H9 (cell line): ENCODE measurements around the gene FAM219A. TPM values are rescaled to one million over a fixed set of nuclear protein-coding genes. Genes with fewer than 3 reads are reported as not detected.

Experiments
- DNase-seq: peaks from one replicate; pipeline ENCODE4 v3.0.0-alpha.2; 2017
- H2AFZ ChIP-seq: one replicate; pipeline ENCODE4 v1.6.1; 2013; ENCODE audit warnings: mild to moderate bottlenecking, low read length, control low read depth, moderate library complexity
- H2AK5ac ChIP-seq: 2 replicates; pipeline ENCODE4 v1.6.1; 2013; ENCODE audit warnings: low read length, control low read depth, mixed read lengths; ENCODE audit not compliant: insufficient read length
- H2BK120ac ChIP-seq: one replicate; pipeline ENCODE4 v1.6.1; 2013; ENCODE audit warnings: low read depth, mild to moderate bottlenecking, low read length, control low read depth, inconsistent platforms; ENCODE audit not compliant: poor library complexity, severe bottlenecking
- H2BK12ac ChIP-seq: 2 replicates; pipeline ENCODE4 v1.6.1; 2013; ENCODE audit warnings: low read length, control low read depth, mixed read lengths, low read depth; ENCODE audit not compliant: insufficient read length
- H2BK15ac ChIP-seq: 2 replicates; pipeline ENCODE4 v1.6.1; 2013; ENCODE audit warnings: low read depth, low read length, control low read depth
- H2BK20ac ChIP-seq: one replicate; pipeline ENCODE4 v1.6.1; 2013; ENCODE audit warnings: low read depth, mild to moderate bottlenecking, low read length, control low read depth, inconsistent platforms; ENCODE audit not compliant: poor library complexity, severe bottlenecking
- H2BK5ac ChIP-seq: 2 replicates; pipeline ENCODE4 v1.6.1; 2013; ENCODE audit warnings: low read length, control low read depth, mixed read lengths; ENCODE audit not compliant: insufficient read length
- H3K14ac ChIP-seq: 2 replicates; pipeline ENCODE4 v1.6.1; 2013; ENCODE audit warnings: low read length, control low read depth; ENCODE audit not compliant: insufficient read depth
- H3K18ac ChIP-seq: 2 replicates; pipeline ENCODE4 v1.6.1; 2013; ENCODE audit warnings: low read depth, mild to moderate bottlenecking, mixed read lengths, low read length, control low read depth; ENCODE audit not compliant: insufficient read length
- H3K23ac ChIP-seq: 2 replicates; pipeline ENCODE4 v1.6.1; 2013; ENCODE audit warnings: low read length, control low read depth, mixed read lengths, low read depth; ENCODE audit not compliant: insufficient read length
- H3K23me2 ChIP-seq: 2 replicates; pipeline ENCODE4 v1.6.1; 2013; ENCODE audit warnings: low read depth, mild to moderate bottlenecking, mixed read lengths, low read length, control low read depth; ENCODE audit not compliant: insufficient read length, poor library complexity, severe bottlenecking
- H3K27ac ChIP-seq: 2 replicates; pipeline ENCODE4 v1.5.1; 2013; ENCODE audit warnings: low read length, control low read depth, mixed read lengths, low read depth; ENCODE audit not compliant: insufficient read length
- H3K27me3 ChIP-seq: 2 replicates; pipeline ENCODE4 v1.6.1; 2013; ENCODE audit warnings: low read length, control low read depth, inconsistent platforms; ENCODE audit not compliant: insufficient read depth
- H3K4ac ChIP-seq: 2 replicates; pipeline ENCODE4 v1.6.1; 2013; ENCODE audit warnings: low read depth, mild to moderate bottlenecking, control low read depth, inconsistent platforms, low read length, moderate library complexity
- H3K4me1 ChIP-seq: 2 replicates; pipeline ENCODE4 v1.6.1; 2013; ENCODE audit warnings: low read length, control low read depth, inconsistent platforms; ENCODE audit not compliant: insufficient read depth
- H3K4me2 ChIP-seq: 2 replicates; pipeline ENCODE4 v1.6.1; 2013; ENCODE audit warnings: low read length, control low read depth, mixed read lengths; ENCODE audit not compliant: insufficient read length, insufficient read depth
- H3K56ac ChIP-seq: 2 replicates; pipeline ENCODE4 v1.6.1; 2013; ENCODE audit warnings: low read depth, mild to moderate bottlenecking, mixed read lengths, low read length, control low read depth; ENCODE audit not compliant: insufficient read length
- H3K79me1 ChIP-seq: 2 replicates; pipeline ENCODE4 v1.6.1; 2013; ENCODE audit warnings: low read depth, mild to moderate bottlenecking, moderate library complexity, low read length, control low read depth, inconsistent platforms; ENCODE audit not compliant: insufficient read depth, poor library complexity, severe bottlenecking
- H3K79me2 ChIP-seq: 2 replicates; pipeline ENCODE4 v1.6.1; 2013; ENCODE audit warnings: low read length, control low read depth, inconsistent platforms; ENCODE audit not compliant: insufficient read depth
- H3K9ac ChIP-seq: 2 replicates; pipeline ENCODE4 v1.6.1; 2013; ENCODE audit warnings: low read length, control low read depth, mixed read lengths; ENCODE audit not compliant: insufficient read length; ENCODE audit errors: extremely low read depth
- H3K9me3 ChIP-seq: one replicate; pipeline ENCODE4 v1.6.1; 2013; ENCODE audit warnings: low read depth, low read length, inconsistent platforms; ENCODE audit not compliant: control insufficient read depth
- H3T11ph ChIP-seq: one replicate; pipeline ENCODE4 v1.6.1; 2013; ENCODE audit warnings: mild to moderate bottlenecking, low read length, control low read depth, inconsistent platforms
- H4K20me1 ChIP-seq: one replicate; pipeline ENCODE4 v1.6.1; 2013; ENCODE audit not compliant: control insufficient read depth, insufficient read length, insufficient read depth
- H4K5ac ChIP-seq: 2 replicates; pipeline ENCODE4 v1.6.1; 2013; ENCODE audit warnings: low read depth, mild to moderate bottlenecking, mixed read lengths, low read length, control low read depth; ENCODE audit not compliant: insufficient read length
- H4K8ac ChIP-seq: replicated peaks from 2 replicates; pipeline ENCODE4 v1.6.1; 2013; ENCODE audit warnings: low read length, control low read depth, mixed read lengths, low read depth; ENCODE audit not compliant: insufficient read length
- H4K91ac ChIP-seq: 2 replicates; pipeline ENCODE4 v1.6.1; 2013; ENCODE audit warnings: low read depth, mild to moderate bottlenecking, moderate library complexity, mixed read lengths, low read length, control low read depth; ENCODE audit not compliant: insufficient read length
- H3K27ac Mint-ChIP-seq, 3 experiments: 2 replicates in 2 of 3; 3 replicates in 1 of 3; pipeline ENCODE4 v1.8.0; 2020 to 2021; ENCODE audit warnings: mixed read lengths in 3 of 3, mild to moderate bottlenecking in 1 of 3, moderate library complexity in 1 of 3
- H3K27me3 Mint-ChIP-seq: 2 replicates; pipeline ENCODE4 v1.8.0; 2021; ENCODE audit warnings: low read depth, mild to moderate bottlenecking, moderate library complexity, mixed read lengths
- H3K36me3 Mint-ChIP-seq, 3 experiments: 2 replicates in 2 of 3; 3 replicates in 1 of 3; pipeline ENCODE4 v1.8.0; 2020 to 2021; ENCODE audit warnings: low read depth in 3 of 3, mixed read lengths in 3 of 3; ENCODE audit not compliant: insufficient read depth in 1 of 3
- H3K4me1 Mint-ChIP-seq, 2 experiments: 2 replicates each; pipeline ENCODE4 v1.8.0; 2020; ENCODE audit warnings: mixed read lengths in 2 of 2
- H3K4me3 Mint-ChIP-seq, 2 experiments: 2 replicates in 1 of 2; 3 replicates in 1 of 2; pipeline ENCODE4 v1.8.0; 2020 to 2021; ENCODE audit warnings: mild to moderate bottlenecking in 2 of 2, mixed read lengths in 2 of 2, moderate library complexity in 1 of 2
- H3K9me3 Mint-ChIP-seq, 2 experiments: 2 replicates in 1 of 2; 3 replicates in 1 of 2; pipeline ENCODE4 v1.8.0; 2020; ENCODE audit warnings: mild to moderate bottlenecking in 2 of 2, mixed read lengths in 2 of 2, moderate library complexity in 1 of 2
- CTCF ChIP-seq: fragments of 200-600 bp; sonication (generic); conservative IDR thresholded peaks from 3 replicates; pipeline ENCODE4 v1.8.0; 2021; ENCODE audit warnings: antibody characterized with exemption, mild to moderate bottlenecking
- WGBS: extraction: QIAGEN DNeasy Blood & Tissue Kit; methylation state at CpG from one replicate; pipeline ENCODE4 v1.1.7; 2013; ENCODE audit warnings: missing lambda C conversion rate, low lambda C conversion rate, mixed read lengths; ENCODE audit not compliant: insufficient read length; ENCODE audit errors: extremely low coverage; 5-methylcytosine and 5-hydroxymethylcytosine counted together
- total RNA-seq: library from RNA; stranded (reverse); gene quantifications from 2 replicates; pipeline ENCODE4 v1.2.1, GENCODE V29; 2021

Gene FAM219A
- total RNA-seq, 1 experiment from 2014 or later, result 16.7 TPM

- Histone ChIP-seq H2BK20ac (no peak overlapping the region), H3K4me1 (0 out of 2 replicates have a peak, but pooled peaks cover 4% of the 10 kb centered on the region), H3K4ac (no peak overlapping the region), H3K9ac (no peak overlapping the region), H4K8ac (no peak overlapping the region), H4K20me1 (no peaks in the 10 kb centered on the region), H3K79me1 (no peaks in the 10 kb centered on the region), H2BK5ac (no peak overlapping the region), H3K23me2 (peaks cover 34% of the 10 kb centered on the region), H3K14ac (no peak overlapping the region), H3T11ph (no peak overlapping the region), H3K27ac (no peak overlapping the region), H3K23ac (no peak overlapping the region), H3K56ac (no peak overlapping the region), H3K4me2 (no peak overlapping the region), H2BK12ac (no peak overlapping the region), H2BK15ac (no peak overlapping the region), H3K9me3 (no peaks in the 10 kb centered on the region), H2AK5ac (no peak overlapping the region), H2BK120ac (no peak overlapping the region), H3K18ac (no peak overlapping the region), H3K27me3 (peaks cover 2% of the 10 kb centered on the region; the same call in 1 of the 2 replicates), H2AFZ (no peak overlapping the region), H4K91ac (no peak overlapping the region), H4K5ac (no peak overlapping the region), H3K79me2 (no peaks in the 10 kb centered on the region)
- H3K4me1 Mint-ChIP-seq, result peaks cover 25 to 42% of the 10 kb centered on the region in 2 experiments
- no peak overlapping the region for H3K27ac Mint-ChIP-seq
- no peaks in the 10 kb centered on the region; a peak in 1 of 7 replicates for H3K36me3 Mint-ChIP-seq
- WGBS, result no CpG with 5 or more reads among the region's 3 CpGs
- no peak for TF ChIP-seq CTCF
- H3K27me3 Mint-ChIP-seq, result peaks cover 56% of the 10 kb centered on the region
- no peaks in the 10 kb centered on the region for H3K9me3 Mint-ChIP-seq
- no peak for DNase-seq
- H3K4me3 Mint-ChIP-seq, result peak overlapping the region in 1 of 2 experiments; percentile 72; a peak in 2 of 5 replicates
Observed at GRCh38 chr9:34378376-34379060, 79.9 kb downstream of the FAM219A start.
